Posterior cingulate gyrus (tissue), 11 donors: ENCODE measurements around the gene TRIP13.
A peak's percentile ranks its signal among the peaks of the same experiment; 100 is the strongest.

Experiments
- DNase-seq, 10 donors: peaks; one replicate each; pipeline versions ENCODE4 v3.0.0 to v3.0.0-alpha.2; 2020 to 2021; ENCODE audit warnings: mixed read lengths in 3 of 10
- intact Hi-C: fragments of 100-400 bp; cut with DNase I; formaldehyde crosslinking; loops from one replicate; pipeline ENCODE4 v1.15.1; 2023

The TRIP13 gene

GRCh38 chr5:960551-960950 lies 67.9 kb downstream of the TRIP13 start:
- intact Hi-C loops, result no loop called here
- DNase-seq, result peak in 1 of 10 donors; percentile 43

- intact Hi-C loops, result no loop called here
- peak in 1 of 10 donors; percentile 76 for DNase-seq
These were observed 68.5 kb downstream of the TRIP13 start for GRCh38 chr5:961002-961710.

GRCh38 chr5:961711-962240 lies 69.1 kb downstream of the TRIP13 start:
- DNase-seq, result peak in 2 of 10 donors; percentile 63 to 75
- intact Hi-C loops, result no loop called here

- peak in 1 of 10 donors; percentile 49 for DNase-seq
- intact Hi-C loops, result no loop called here
These were observed 69.7 kb downstream of the TRIP13 start for GRCh38 chr5:962386-962785.

GRCh38 chr5:962801-963200 lies 70.1 kb downstream of the TRIP13 start:
- intact Hi-C loops, result no loop called here
- DNase-seq, result peak in 1 of 10 donors; percentile 70

GRCh38 chr5:963310-963672 lies 70.6 kb downstream of the TRIP13 start:
- peak in 1 of 10 donors; percentile 43 for DNase-seq
- intact Hi-C loops, result no loop called here

- intact Hi-C loops, result no loop called here
- peak in 1 of 10 donors; percentile 81 for DNase-seq
These were observed 71.2 kb downstream of the TRIP13 start for GRCh38 chr5:963673-964531.

- intact Hi-C loops, result no loop called here
- DNase-seq, result peak in 2 of 10 donors; percentile 55 to 78
These were observed 72.1 kb downstream of the TRIP13 start for GRCh38 chr5:964821-965220.

GRCh38 chr5:965604-966344 lies 73.1 kb downstream of the TRIP13 start:
- DNase-seq, result peak in 1 of 10 donors; percentile 38
- intact Hi-C loops, result no loop called here

- intact Hi-C loops, result no loop called here
- DNase-seq, result no peak
These were observed 73.6 kb downstream of the TRIP13 start for GRCh38 chr5:966345-966710.

GRCh38 chr5:966941-967340 lies 74.3 kb downstream of the TRIP13 start:
- DNase-seq, result peak in 1 of 10 donors; percentile 56

More at GRCh38 chr5:966941-967340, 74.3 kb downstream of the TRIP13 start:
- intact Hi-C loops, result no loop called here
